Stimulated activated CD4-positive, alpha-beta T cell treated with anti-CD3 and anti-CD28 coated beads, Interleukin-15, amount 100 ng/mL, for 1 hour (primary cell): ENCODE measurements around the gene CTNNAL1.

Experiments used
- DNase-seq, 2 donors: peaks; one replicate each; pipeline ENCODE4 v3.0.0-alpha.2; 2020; ENCODE audit warnings: low read depth in 1 of 2, low spot score in 1 of 2

The CTNNAL1 gene

DNA sequence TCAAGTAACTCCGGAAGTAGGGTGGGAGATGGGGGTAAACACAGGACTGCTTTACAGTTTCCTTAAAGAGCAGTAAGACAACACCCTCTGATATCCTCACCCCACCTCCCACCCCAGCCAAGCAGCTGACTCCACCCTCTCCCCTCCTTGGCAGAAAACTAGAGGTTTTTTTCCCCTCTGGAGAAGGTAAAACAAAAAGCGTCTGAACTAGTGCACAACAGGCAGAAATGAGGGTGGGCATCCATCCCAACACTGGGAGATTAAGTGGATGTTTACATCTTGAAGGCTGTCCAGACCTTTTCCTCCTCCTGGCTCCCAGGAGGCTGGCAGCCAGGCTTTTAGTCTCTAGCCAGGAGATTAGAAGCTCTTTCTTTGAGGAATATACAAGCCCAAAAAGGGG, 13.9 kb upstream of the CTNNAL1 start:
- no peak for DNase-seq

DNA sequence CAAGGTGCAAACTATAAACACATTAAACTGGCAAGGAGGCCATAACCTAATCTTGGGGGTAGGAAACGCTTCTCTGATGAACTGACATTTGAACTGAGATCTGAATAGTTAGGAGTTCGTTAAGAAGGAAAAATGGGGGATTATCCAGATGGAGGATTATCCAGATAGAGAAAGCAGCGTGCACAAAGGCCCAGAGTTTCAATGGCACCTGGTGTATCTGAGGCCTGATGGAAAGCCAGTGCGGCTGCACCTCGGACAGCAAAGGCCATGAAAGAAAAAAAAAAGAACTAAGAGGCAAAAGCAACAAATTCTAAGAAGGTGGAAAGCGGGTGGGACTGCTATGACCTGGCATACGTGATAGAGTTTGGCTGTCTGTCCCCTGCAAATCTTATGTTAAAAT, 13.0 kb upstream of the CTNNAL1 start:
- DNase-seq = no peak

DNA sequence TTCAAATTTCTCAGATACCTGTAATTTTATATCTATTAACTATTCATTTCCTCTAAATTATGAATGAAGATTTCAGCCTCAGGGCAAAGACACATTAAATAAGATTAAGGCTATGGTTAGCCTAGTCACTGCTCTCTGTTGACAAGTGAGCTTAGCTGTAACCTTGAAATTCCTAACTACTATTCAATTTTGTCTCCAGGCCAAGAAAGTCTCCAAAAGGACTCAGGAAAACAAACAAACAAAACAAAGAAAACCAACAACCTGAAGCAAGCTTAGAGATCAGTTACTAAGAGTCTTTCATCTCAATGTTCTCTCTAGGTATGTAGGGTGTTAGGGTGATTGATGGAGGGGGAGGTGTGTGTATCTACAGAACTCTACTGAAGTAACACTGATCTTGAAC, 9.6 kb upstream of the CTNNAL1 start:
- DNase-seq = no peak

DNA sequence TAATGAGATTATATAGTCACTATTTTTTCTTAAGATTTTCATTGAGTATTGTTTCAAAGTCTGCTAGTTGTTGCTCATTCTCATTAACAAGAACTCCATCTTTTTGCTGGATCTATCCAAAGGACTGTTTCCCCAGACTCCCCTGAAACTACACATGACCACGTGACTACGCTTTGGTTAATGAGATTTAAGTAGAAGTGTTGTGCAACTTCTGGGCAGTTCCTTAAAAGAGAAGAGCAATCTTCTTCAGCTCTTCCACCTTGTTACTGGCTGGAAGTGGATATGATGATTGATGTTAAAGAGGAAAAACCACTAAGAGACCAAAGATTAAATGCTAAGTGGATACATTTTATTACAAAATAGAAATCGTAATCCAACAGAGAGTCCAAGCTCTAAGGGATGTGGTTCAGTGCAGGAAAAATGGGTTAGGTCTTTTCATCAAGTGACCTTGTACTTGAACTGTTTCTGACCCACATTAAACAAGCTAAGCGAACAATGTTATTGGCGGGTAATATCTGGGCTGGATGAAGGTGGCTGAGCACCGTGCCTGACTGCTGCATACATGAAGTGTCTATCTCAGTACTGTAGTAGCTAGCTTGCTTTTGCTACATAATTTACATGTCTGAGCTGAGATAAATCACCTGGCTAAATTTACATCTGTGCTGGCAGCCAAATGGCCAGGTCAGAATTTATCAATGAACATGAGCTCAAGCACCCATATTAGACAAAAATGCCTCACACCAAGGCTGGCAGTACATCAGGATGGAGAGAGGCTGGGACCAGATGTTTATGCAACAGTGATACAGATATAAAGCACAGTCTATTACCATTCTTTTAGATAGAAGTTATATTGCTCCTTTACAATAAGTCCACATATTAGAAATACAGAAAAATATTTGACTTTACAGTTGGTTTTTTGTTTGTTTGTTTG, 7.5 kb upstream of the CTNNAL1 start:
- DNase-seq = no peak

DNA sequence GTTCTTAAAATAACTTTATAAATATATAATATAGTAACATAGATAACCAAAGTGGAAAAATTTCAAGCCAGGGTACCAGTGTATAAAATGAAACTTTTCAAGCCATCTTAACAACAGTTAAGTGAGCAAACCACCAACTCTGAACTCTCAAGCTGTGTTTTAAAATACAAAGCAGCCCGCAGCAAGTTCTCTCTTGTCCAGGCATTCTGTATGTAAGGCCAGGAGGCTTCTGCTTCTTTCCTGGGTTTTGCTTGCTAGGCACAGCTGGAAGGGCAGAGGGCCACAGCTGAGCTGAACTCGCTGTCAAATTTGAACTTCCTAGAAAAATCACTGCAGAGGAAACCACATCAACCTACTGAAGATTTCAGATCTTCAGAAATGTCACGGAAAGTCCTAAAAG, 6.8 kb upstream of the CTNNAL1 start:
- DNase-seq = no peak

DNA sequence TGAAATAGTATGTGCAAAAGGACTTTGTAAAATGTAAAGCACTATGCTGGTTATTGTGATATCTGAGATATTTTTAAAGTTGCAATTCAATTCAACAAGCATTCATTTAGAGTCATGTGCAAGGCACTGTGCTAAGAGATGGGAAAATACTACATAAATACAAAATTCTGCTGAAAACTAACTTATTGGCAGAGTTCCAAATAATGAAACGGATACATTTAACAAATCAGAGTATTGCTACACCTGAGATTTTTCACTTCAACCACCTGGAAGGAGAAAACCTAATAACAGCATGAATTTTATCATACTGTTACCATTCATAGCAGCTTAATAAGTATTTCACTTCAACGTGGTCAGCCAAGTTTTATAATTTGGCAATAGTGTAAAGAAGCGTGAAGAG, 6.1 kb upstream of the CTNNAL1 start:
- no peak for DNase-seq

DNA sequence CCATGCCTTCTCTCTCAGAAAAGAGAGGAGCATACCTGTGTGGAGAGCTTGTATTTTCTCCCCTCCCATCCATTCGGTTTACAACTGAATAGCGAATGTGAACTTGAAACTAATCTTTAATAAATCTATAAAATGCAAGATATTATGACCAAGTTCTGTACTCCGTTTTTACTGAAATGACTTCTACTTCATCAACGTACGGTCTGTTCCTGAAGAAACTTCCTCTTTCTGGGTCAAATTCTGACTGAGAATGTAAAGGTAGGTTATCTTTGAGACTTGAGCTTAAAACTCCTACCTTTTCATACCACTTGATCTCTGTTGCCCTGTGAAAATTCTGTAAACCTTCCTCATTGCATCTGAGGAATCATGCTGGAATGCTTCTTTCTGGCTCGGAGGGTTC, 4.2 kb upstream of the CTNNAL1 start:
- DNase-seq = no peak

DNA sequence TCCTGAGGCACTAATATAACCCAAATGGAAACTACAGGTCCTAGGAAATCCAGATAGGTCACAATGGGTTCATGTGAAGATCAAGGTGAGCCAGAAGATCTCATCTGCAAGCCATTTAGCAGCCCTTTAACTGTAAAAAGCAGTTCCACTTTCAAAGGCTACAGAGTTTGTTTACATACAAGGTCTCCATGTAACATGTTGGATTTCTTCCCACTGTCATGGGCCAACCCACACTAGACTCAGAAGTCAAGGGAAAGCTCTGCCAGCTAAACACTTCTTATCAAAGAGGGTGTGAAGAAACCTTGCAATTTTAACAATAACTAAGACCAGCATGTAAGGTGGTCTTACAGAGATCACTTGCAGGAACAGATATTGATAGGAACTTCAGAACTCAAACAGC, 3.8 kb upstream of the CTNNAL1 start:
- no peak for DNase-seq

DNA sequence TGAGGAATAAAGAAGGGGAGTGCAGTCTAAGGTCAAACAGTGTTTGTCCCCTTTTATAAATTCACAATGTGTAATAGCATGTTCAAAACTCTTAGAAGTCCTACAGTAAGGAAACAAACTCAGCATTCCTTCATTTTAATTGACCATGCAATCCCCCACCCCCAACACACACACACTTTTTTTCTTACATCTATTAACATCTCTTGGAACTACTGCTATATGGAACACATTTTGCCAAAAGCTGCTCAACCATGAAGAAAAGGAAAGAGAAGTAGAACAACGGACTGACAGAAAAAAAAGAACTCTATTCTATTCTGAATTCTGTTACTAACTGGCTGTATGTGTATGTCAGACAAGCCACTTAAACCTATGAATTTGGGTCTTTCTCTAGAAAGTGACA, 2.8 kb upstream of the CTNNAL1 start:
- DNase-seq = no peak

DNA sequence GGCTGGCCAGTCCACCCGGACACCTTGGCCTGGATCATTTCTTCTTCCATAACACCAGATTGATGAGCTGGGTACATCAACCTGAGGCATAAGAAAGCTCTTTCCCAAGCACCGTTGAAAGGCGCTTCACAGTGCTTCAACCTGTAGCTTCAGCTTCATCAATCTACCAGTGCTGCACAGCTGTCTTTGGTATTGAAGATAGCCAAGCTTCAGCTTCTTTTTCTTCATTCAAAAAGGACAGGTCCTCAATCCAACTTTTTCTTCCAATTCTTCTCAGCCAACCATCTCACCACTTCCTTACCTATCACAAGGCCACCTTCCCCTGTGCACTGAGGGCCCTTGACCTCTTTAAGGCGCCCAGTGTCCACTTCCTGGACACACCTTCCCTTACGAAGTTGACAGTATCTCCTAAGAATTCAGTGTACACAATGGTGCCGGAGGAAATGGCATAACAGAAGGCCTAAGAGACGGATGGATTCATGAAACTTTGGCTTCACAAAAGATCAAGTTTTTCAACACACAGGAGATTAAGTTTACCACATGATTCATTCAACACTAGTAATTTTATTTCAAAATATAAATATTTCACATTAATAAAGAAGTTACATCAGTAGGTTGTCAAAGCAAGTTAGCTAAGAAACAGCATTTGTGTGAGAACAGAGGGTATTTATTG, 1.4 kb upstream of the CTNNAL1 start:
- DNase-seq = no peak

DNA sequence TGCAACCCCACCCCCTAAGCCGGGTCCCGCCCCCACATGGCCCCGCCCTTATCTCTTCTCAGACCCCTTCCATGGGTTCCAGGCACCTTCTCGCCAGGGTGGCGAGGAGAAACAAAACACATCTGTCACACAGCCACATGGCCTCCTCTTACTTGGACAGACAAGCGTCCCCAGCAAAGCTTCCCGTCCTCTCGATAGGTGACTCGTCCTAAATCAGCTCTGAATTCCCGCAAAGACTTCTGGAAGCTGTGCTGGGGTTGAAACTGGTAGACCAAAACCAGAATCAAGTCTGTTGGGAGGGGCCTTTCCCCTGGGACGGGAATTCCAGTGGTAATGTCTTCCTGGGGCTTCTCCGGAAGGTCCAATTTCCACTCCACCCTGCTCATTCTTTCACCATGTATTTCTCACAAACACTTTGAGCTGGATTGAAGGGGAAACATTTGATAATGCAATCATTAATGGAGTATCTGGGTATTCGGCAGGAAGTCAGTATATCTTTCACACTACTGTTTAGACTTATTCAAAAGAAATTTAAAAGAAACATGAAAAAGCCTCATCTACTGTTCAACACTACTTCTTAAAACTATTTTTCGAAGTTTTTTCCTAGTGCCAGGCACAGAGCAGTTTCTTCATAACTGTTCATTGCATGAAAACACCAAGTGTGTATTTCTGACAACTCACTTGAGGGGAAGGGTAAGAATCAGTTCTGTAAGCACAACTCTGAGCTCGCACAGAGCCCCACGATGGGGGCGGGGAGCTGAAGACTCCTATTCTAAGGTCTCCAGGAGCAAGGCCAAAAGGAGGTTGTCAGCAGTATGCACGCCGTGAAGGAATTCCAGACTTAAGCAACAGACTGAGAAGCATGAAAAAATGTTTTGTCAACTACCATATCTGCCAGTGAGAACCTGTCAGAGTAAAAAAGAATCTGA, 644 bp upstream of the CTNNAL1 start:
- DNase-seq = no peak

DNA sequence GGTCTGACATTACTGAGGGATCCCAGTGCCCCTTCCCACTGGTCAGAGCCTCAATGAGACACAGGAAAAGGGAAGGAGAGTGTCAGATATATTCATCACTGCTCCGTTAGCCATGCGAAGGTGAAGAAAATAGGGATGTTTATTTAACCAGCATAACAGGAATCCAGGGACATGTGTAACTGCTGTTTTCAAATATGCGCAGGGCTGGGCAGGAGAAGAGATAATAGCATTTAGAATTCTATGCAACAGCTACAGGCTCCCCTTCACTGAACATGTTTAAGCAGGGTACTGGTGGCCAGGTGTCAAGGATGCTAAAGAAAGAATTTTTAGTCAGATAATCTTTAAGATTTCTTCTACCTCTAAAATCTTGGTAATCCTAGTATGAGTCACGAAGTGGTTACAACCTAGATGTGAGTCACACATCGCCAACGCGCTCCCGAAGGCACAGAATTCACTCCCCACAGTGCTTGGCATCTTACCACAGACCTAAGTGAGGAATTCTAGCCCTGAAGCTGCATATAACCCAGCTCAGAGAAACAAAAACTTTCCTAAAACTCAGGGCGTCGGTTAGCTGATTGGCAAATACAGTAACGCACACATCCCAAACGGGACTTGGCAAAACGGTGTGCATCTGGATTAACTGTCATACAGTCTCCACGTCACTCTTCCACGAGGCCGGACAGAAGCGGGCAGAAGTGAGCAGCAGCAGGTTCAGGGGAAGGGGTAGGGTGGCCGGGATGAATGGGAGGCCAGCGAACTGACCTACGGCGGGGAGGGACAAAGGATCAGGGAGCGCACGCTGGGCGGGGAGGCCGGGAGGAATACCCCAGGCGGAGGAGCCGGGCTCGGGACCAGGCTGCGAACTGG, 1.1 kb downstream of the CTNNAL1 start:
- peak; percentile 2 to 24 for DNase-seq

DNA sequence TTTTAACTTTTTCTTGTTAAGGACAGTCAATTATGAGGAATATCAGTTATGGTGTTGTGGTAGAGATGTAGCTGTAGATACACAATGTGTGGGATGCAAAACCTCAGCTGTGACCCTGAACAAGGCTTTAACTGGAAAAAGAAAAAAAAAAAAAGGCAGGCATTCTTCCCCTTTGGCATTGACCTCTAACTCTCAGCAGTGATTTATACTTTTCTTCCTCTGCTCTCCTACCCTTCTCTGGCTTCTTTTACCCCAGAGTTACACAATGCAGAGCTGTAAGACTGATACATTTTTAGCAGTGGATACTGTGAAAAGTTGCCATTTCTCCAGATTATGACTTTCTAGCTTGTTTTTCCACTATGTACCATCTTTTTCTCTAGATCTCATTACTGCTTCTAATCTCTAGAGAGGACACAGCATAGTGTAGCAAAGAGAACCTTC, 2.0 kb downstream of the CTNNAL1 start:
- no peak for DNase-seq

DNA sequence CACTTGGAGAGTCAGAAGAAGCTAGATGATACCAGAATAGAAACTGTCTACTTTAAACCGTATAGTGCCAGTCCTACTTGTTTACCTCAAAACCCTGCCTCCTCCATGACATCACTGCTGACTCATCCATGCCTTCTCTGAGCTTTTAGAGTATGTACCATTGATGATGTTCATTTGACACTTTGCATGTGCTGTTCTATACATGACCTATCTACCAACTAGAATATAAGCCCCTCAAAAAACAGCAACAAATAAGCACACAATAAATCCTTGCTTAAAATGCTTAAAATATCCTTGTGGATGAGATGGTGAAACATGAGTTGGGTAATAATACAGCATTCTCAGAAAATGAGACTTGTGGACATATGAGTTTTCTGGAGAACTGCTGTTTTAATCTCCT, 2.6 kb downstream of the CTNNAL1 start:
- DNase-seq = peak in 1 of 2 donors; percentile 5

DNA sequence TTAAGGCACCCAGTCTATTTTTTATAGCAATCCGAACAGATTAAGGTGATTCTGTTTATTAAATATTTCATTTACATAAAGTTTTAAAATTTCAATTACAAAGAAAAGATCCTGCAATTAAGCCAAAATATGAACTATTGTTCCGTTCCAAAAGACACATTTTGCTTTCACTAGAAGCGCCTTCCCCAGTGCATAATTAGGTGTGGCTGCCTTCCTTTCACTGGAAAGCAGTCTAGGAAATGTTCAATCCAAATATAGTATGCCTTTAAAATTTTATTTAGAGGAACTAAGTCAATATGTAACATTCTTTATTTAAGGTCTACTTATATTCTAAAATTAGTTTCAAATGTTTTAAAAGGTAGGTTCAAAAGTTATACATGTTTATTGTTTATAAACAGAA, 7.6 kb downstream of the CTNNAL1 start:
- DNase-seq = no peak

DNA sequence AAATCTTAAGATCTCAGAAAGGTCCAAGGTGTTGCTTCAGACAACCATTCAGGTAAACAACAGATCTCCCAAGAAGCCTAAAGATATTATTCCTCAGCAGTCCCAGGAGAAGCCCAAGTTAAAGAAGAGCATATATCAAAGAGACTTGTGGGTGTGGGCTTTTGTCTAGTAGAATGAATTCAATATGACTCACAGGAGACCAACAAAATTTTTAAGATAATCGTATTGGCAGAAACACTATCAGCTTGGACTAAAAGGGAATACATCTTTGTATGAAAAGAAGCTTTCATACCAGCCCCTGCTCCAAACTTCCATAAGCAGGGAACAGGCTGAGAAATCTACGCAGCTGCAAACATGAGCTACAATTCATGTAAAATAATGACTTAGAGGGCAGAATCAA, 10.2 kb downstream of the CTNNAL1 start:
- no peak for DNase-seq

DNA sequence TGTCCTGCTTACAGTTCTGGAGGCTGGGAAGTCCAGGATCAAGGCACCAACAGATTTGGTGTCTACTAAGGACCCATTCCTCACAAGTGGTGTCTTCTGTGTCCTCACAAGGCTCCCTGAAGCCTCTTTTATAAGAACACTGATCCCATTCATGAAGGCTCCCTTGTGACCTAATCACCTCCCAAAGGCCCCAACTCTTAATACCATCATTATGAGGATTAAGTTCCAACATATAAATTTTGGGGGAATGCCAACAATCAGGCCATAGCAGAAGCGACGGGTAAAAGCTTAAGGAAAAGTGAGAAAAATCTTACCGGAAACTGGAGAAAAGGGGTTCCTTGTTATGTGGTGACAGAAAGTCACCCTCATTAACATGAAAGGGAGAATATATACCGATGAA, 11.2 kb downstream of the CTNNAL1 start:
- no peak for DNase-seq

DNA sequence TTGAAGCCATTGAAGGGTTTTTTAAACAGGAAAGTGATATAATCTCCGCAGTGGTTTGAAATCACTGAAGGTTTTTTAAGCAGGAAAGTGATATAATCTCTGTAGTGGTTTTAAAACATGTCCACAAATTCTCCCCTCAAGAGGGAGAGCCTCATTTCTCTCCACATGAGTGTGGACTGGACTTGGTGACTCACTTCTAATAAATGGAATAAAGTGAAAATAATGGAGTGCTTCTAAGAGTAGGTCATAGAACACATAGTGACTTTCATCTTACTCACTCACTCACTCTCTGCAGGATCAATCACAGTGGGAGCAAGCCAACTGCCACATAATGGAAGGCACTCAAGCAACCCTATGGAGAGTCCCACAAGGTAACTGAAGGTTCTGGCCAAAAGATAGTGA, 12.0 kb downstream of the CTNNAL1 start:
- DNase-seq = no peak

DNA sequence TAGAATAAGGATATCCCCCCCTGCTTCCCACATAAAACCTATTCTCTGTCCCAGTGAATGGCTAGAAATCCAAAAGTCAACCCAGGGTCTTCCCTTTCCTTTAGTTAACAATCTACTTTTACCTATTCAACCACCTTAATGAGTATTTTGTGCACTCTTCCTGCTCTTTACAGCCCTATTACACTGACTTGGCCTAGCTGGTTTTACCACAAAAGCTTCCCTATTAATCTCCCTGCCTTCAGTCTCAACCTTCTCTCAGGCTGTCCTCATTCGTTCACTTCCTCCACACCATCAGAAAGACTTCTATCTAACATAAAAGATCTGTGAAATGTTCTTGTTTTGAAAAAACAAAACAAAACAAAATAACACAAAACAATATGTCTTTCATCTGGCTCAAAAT, 16.2 kb downstream of the CTNNAL1 start:
- no peak for DNase-seq

DNA sequence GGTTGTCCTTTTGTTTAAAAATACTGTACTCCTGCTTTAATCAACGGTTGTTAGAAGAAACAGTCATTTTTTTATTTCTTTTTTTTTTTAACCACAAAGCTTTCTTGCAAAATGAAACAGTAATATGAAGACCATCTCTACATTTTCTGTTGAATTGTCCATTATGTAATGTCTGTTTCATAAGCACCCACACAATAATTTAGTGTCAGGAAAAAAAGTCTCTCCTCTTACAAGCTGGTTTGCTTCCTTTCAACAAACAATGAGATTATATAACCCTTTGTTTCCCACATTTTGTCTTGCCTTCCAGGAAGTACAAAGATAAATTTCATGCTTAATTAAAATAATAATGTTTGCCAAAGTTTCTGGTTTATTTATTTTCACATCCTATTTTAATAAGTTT, 16.7 kb downstream of the CTNNAL1 start:
- DNase-seq = no peak

DNA sequence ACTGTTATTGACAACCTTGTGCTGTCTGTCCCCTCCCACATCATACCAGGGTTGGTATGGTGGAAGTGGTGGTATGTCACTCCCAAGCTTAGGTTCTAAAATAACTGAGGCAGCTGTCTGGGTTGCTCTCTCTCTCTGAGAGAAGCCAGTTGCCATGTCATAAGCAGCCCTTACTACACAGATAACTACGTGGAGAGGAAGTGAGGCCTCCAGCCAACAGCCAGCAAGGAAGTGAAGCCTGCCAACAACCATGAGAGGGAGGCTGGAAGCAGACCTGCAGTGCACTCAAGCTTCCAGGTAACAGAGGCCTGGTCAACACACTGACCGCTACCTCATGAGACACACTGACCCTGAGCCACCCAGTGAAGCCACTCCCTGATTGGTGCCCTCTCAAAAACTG, 18.6 kb downstream of the CTNNAL1 start:
- no peak for DNase-seq
